ENCODE results near the gene PIMREG.
A peak's percentile ranks its signal among the peaks of the same experiment; 100 is the strongest.

PIMREG gene, protein sequence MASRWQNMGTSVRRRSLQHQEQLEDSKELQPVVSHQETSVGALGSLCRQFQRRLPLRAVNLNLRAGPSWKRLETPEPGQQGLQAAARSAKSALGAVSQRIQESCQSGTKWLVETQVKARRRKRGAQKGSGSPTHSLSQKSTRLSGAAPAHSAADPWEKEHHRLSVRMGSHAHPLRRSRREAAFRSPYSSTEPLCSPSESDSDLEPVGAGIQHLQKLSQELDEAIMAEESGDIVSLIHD

DNA sequence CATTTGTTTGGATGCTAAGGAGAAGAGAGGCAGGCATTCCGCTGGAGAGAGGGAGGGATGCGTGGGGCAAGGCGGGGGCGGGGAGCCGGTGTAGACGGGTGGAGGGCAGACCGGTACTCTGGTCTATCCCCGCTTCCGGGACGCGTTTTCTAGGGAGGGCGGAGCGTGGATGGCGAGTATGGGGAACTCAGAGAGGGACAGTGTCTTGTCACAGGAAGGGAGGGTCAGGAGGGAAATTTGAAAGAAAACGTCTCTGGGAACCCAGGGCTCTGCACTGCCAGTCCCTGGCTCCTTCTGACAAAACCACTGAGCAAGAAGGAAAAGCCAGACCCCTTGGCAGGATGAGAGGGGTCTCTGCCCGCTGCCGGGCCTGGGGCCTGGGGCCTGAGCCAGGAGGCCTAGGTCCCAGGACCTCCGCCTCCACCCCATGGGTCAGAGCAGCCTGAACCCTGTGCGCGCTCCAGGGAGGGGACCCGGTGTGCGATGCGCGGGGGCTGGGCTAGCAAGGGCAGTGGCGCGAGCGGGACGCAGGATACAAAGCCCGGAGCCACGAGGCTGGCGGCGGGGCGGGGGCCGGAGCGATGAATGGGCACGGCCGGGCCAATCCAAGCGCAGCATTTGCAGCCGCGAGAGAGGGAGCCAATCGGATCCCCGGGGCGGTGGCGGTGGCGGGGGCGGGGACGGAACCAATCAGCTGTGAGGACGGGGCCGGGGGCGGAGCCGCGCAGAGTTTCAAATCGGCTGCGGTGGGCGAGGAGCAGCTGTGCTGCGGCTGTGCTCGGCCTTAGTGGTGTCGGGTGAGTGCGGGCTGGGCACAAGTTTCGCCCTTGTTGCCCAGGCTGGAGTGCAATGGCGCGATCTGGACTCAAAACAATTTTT is at the start of gene PIMREG:
Gene PIMREG, plus strand, starts transcription at position 764 of the 879 bp plus-strand sequence. CDS start 656 bp downstream, outside the sequence.
- peak; percentile 32 to 98 (median 91) for DNase-seq

DNA sequence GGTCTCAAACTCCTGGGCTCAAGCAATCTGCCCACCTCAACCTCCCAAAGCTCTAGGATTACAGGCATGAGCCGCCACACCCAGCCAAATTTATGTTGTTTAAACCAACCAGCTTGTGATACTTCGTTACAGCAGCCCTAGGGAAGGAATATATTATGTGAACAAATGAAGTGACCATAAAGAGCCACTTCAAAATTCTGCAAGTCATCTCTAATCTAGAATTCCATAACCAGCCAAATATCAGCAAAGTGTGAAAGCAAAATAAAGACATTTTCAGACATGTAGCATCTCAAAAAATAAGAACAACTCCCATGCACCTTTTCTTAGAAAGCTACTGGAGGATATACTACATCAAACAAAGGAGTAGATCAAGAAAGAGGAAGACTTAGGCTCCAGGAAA is 45.3 kb upstream of the PIMREG start:
- DNase-seq: no peak

DNA sequence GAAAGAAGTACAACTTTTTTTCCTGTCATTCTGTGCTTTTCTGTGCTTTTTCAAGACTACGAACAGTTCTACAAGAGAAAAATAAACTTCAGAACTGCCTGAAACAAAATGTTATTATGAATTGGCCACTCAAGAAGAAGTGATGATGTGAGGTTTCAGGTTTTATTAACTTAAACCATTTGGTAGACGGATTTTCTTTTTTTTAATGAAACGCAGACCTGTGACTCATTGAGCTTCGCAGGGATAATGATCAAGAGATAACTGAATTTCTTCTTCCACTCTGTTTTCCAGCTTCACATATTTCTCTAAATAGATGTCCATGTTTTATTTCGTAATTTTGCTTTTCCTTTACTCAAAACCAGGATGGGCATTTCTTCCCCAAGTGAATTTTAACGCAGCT is 42.0 kb upstream of the PIMREG start:
- DNase-seq: no peak

DNA sequence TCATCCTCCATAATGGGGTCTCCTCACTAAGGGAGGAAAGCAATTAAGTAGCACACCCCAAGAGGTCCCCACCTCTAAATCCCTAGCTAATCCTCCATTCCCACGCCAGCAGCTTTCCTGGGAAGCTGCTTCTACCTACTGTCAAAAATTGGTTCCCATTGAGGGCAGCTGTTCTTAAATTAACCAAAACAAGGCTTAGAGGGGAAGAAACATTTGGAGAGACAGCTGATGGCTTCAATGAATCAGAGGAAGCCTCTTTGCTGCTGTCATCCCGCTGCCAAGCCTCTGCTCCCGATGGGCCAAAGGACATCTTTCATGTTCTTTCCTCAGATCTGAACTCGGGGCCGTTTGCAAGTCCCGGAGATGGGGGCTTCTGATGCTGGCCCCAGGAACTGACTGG is 36.0 kb upstream of the PIMREG start:
- no peak for DNase-seq

DNA sequence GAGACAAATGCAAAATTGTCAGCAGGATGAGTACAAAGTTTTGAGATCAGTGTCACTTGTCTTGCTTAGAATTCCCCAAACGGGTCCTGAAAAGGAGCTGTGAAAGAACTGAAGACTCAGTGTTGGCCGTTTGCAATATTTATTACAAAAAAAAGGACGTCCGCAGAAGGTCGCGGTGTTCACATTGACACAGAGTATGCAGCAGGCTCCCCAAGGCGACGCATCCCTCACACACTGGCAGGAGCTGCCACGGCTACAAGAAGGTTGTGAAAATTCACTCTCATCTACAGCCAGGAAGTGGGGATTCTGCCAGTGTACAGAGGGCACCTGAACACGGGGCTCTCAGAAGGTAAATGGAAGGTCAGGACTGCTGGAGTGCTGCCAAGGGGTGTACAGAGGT is 35.5 kb upstream of the PIMREG start:
- DNase-seq: no peak

DNA sequence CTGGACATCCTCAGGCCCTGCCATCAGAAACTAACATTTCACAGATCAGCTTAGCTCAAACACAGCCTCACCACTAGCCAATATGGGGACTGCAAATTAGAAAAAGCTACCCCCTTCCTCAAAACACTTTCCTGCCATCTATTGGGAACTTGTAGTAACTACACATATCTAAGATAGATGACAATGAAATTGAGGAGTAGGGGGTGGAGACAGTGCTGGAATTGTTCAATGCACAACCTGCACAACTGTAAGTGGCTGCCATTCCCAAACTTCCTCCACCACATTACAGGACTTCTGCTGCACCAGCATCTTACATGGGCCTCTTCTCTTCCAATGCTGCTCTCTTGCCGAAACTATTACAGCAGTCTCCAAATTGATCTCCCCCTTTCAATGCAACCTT is 31.2 kb upstream of the PIMREG start:
- peak in 1 of 51 donors; percentile 44 for DNase-seq

DNA sequence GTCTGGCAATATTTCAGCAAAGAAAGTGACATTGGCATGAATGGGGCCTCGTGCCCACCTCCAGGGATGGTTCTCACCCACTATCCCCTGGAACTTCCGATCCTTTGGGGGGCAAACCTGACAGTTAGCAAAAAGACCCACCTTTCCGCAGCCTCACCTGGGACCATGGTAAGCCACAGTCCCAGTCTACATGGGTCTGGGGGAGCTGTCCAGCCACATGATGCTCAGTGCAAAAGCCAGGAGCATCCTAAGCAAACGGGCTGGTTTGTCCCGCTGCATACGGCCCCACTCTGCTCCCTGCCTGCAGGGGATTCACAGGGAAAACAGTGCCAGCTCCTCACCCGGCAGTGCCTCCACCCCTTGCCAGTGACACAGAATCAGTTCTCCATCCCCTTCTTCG is 28.6 kb upstream of the PIMREG start:
- DNase-seq: no peak

DNA sequence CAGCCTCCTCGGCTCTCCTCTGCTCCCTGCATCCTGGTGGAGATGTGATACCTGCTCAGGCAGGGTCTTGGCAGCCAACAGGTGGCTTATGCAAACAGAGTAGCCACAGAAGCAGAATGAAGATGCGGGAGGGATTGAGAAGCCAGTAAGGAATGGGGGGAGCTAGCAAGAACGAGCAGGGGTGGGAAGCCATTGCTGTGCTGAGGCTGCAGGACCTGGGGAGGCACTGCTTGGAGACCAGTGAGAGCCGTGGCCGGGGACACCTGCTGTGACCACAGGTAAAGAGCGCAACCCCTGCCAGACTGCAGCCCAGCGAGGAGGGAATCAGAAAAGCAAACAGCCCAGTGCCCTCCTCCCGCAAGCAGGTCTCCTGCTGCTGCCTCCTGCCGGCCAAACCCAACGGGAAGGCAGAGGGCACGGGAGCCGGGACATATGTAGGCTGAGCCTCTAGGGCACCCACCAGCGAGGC is 24.0 kb upstream of the PIMREG start:
- DNase-seq: no peak

DNA sequence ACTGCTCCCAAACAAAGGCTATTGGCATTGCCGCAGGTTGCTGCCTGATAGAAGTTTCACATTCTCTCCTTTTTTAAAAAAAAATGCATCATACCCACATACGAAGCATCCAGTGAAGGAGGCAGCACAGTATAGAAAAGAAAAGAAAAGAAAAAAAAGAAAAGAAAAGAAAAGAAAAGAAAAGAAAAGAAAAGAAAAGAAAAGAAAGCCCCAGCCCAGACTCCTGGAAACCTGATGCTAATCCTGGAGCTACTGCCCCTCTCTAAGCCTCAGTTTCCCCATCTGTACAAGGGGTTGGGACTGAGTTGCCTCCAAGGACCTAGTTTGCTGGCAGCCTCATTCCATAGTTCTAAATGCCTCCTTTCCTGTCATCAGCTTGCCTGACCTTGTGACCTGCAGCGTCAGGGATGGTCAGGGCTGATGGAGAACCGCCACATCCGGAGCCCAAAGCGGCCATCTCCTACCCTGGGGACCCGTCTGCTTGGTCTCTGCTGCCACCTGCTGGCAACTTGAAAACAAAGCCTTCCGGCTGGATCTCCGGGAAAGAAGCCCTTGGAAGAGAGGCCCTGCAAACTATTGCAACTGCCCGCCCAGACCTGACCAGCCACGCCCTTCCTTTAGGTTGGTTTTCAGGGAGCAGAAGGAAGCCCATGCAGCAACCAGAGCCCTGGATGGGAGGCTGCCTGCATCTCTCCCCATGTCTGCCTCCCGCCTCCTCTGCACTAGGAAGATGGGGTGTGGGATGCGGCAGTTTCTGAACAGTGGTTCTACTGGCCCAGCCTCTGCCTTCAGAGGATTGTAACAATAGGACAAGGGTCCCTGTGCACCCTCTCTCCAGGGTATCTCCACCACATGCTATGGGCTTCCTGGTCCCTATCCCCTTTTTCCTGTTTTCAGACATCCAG is 22.3 kb upstream of the PIMREG start:
- peak; percentile 3 to 90 (median 60) for DNase-seq

DNA sequence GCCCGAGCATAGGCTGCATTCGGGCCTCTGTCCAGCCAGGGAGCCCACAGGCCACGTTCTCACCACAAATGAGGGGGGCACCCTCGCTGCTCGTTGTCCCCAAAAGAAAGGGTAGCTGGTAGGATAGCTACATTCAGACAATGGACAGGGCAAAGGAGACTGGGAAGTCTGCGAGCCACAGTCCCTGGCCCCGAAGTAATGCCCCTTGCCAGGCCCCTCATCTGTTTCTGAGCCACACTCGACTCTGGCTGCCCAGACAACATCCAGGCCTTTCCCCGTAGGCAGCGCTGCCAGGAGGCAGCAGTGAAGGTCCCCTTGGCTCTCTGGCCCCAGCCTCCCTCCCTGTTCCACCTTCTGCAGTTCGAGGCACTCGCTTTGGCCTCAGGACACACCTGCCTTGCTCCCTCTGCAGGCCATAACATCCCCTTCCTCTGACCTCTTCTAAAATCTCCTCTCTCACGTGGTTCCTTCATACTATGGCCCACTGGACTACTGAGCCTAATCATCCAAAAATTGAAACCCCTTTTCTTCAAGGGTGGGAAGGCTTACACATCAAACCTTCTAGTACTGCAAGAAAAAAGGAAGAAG is 21.5 kb upstream of the PIMREG start:
- DNase-seq: no peak

DNA sequence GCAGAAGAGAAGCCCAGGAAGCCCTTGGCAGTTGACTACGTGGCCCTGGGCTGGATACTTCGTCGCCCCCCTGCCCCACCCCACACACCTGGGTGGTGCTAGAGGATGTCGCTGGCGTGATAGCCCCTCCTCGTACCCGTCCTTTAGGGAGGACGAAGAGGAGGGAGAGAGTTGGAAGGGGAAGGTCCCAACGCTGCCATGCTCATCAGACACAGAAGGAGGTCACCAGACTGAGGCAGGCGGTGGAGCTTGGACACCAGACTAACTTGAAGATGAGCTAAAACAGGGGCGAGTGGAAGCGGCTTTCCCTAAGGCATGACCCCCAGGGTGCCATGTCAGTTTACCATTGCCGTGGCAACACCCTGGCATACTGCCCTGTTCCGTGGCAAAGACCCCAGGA is 20.3 kb upstream of the PIMREG start:
- DNase-seq: no peak

DNA sequence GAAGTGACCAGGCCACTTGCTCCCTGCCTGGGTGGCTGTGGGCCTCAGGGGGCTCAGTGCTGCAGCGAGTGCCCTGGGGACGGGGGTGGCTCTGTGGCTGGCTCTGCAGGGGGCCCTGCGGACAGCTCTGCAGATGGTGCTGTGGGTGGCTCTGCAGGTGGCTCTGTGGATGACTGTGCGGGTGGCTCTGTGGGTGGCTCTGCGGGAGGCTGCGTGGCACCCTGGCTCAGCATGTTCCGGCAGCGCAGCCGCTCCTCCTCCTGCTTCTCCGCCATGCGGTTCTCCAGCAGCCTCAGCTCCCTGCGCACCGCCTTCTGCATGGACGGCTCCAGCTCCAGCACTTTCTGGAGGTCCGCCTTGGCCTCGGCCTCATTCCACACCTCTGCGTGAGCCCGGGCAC is 18.8 kb upstream of the PIMREG start:
- DNase-seq: no peak

DNA sequence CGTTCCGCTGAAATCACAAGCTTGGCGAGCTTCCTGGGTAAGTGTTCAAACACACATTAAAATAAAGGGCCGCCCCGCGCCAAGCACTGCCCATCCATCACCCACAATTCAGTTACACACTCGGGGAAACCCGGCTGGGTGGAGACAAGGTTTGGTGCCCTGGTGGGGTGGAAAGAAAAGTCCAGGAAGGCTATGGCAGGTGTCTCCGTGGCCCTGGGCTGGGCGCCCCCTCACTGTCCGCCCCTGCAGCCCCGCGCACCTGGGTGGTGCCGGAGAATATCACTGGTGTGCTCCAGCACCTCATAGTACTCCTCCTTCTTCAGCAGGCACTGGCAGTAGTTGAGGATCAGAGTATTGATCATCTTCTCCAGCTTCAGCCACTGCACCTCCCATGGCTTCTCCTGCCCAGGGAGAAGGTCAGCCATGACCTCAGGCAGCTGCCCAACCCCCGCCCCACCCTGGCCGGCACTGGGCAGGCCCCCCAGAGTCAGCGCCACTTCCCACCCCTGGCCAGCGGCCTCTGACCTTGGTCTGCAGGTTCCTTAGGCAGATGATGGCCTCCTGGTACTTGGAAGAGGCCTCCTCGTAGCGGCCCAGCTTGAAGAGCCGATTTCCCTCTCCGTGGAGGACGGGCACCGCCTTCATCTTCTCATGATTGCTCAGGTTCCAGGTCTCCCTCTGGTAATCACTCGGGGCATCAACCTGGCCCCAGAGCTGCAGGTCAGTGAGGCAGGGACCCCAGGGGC is 17.7 kb upstream of the PIMREG start:
- no peak for DNase-seq

DNA sequence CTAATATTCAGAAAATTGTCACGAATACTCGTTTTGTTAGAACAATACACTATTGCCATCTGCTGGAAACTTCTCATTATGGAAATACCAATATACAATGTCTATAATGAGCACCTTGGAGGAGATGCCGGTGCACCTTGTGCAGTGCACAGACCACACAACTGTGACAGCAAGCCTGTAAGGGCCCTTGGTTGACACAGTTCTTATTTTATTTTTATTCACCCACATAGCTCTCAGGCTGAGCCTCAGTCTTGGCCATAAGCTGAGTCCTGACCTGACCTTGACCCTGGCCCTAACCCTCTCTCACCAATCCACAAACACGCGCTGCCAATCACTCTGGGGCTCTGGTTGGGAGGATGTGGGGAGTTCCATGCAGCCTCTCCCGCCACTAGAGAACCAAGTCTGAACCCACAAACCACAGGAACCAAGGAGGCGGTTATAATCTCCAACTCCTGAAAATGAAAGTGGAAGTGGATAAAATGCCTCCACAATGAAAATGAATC is 16.9 kb upstream of the PIMREG start:
- no peak for DNase-seq

DNA sequence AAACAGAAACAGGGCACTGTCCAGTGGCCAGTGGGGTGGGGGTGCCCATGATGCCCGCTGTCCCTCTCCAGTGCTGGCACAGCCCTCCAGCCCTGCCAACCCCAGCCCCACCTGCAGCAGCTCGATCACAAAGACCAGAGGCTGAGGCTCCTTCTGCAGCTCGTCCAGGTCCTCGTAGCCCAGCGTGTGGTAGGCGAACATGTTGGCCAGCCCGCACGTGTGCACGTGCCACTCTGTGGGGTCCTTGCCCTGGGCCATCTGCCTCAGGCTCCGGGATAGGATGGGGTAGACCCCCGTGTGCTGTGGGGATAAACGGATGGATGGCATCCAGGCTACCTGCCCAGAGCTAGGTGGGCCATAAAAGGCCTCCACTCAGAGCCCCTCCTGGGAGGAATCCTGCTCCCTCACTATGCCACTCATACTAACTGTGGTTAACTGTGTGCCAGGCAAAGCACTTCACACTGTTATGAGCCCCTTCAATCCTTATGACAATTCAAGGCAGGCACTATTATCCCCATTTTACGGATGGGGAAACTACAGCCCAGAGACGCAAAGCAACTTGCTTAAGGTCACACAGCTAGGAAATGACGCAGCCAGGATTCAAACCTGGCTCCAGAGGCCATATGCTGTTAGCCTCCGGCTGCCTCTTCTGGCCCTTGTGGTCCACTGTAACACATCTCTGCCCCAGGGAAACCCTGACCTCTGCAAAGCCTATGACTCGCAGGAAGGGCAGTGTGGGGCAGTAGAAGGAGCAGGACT is 15.9 kb upstream of the PIMREG start:
- DNase-seq: no peak

DNA sequence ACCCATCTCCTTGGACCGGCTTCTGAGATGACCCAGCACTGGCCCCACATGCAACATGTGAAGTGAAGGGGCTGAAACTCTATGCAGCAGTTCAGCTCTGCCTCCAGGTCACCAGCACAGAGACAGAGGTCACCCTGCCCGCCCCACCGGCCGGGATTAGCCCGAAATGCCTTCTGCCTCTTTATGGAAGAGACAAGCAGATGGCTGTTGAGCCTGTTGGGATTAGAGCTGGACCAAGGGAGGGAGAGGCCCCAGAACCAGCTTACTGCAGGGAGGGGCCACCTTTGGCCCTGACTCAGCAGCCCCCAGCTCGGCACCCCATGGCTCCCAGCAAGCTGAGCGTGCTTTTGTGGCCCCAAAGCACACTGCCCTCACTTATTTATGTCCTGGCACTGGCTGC is 15.0 kb upstream of the PIMREG start:
- no peak for DNase-seq

DNA sequence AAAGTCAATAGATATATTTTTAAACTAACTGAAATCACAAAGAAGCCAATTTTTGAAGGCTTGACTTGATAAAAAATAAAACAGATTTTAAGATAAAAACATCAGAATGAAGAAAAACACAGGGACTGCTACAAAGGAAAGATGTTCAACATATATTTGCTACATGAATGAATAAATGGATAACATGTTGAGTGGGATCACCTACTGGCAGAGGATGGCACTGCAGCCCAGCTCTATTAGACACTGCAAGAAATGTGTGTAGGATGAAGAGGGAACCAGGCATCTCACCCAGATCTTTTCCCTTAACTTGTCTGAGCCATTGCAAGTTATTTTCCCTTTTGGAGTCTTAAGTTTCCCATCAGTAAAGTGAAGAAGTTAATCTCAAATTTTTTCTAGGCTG is 13.5 kb upstream of the PIMREG start:
- DNase-seq: no peak

DNA sequence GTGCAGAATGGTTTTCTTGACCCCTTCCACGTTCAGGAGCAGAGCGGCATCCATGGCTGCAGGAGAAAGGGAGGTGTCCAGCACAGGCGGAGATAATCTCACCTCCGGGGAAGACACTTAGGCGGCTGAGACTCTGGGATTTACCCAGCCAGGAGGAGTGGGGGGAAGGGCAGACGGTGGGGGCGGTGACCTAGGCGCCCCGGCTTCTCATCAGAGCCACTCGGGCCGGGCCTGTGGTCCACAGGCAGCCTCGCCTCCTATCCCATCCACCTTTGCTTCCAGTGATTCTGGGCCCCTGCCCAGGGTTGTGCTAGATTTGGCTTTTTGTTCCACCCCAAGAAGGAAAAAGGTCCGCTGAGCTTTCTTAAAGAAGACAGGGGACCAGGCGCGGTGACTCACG is 9.2 kb upstream of the PIMREG start, which contains the start of gene AIPL1:
Gene AIPL1, minus strand, starts transcription at position 71 of the 400 bp plus-strand sequence. Its CDS starts 17 bp downstream, at position 54.
- DNase-seq: no peak

DNA sequence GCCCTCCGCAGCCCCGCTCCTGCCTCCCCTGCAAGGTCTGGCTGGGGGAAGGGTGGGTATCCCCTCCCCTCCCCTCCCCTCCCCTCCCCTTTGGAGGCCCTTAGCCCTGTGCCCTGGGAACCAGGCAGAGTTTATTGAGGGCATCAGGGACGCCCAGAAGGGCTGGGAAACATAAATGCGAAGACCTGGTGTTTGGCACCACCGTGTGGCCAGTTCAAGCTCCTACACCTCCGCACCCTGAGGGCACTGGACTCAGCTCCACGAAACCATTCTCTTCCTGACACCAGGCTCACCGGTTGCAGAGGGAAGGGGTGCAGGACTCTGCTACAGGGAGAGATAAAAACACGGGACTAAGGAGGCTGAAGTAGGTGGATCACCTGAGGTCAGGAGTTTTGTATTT is 8.3 kb upstream of the PIMREG start:
- DNase-seq: peak in 37 of 51 donors; percentile 4 to 72 (median 33)

DNA sequence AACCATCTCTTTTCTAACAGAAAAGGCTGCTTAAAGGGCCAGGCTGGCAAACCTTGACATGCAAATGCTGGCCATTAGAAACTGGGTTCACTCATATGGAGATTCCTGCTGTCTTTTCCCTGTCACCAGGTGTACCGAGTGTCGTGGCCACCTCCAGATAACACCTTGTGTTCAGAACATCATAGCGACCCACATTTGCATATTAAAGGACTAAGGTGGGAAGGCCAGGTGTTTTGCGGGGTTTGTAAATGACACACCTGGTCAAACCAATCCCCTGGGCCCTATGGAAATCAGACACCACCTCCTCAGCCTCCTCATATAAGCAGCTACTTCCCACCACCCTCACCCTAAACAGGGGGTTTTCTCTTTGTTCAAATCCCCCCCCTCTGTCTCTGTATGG is 6.8 kb upstream of the PIMREG start:
- no peak for DNase-seq
